ENCODE data around the gene CEP85L.

CEP85L gene

GRCh38 chr6:118618676-118619377, 32.6 kb downstream of the CEP85L start:
- peak; percentile 76 for DNase-seq

DNA sequence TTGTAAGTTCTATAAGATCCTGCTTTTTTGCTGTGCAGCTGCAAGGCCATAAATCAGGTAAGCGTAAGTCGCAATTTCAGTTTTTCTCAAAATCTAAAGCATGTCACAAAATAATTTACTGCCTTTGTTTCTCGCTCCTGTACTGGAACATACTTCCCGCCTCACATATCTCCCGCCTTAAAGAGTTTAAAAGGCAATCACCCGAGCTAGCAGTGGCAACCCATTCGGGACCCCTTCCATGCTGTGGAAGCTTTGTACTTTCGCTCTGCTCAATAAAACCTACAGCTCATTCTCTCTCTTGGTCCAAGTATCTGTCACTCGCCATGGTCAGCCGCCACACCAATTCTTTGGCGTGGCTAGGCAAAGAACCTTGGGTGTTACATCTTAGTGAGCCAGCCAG, 34.0 kb downstream of the CEP85L start:
- no peak for DNase-seq

DNA sequence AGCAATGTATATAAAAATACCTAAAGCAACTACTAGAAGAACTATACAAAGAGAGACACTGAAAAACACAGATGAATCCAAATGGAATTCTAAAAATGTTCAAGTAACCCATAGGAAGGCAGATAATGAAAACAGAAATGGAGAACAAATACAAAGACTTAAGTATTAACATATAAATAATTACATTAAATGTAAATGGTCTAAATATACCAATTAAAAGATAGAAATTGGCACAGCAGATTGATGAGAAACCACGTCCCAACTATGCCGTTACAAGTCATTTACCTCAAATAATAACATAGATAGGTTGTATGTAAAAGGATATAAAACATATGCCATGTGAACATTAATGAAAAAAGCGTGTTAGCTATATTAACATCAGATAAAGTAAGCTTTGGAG, 40.1 kb downstream of the CEP85L start:
- DNase-seq, result no peak

DNA sequence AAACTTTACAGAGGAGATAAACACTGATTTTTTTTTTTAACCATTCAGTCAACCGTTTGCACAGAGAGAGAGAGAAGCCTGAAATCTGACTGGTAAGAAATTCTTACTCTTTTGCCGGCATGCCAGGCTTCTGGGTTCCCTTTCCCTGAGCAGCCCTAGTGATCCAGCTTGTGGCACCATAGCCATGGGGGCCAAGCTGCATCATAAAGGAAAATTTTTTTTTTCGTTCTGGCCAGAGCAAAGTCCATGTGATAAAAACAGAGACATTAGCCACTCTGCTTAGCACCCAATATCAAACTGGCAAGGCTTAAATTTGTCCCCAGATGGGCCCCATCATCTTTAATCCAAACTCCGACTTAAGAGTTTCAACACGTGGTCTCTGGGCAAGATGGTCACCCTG, 44.5 kb downstream of the CEP85L start:
- no peak for DNase-seq

GRCh38 chr6:118606268-118606667, 45.1 kb downstream of the CEP85L start:
- DNase-seq, result no peak

- no peak for DNase-seq
Observed at GRCh38 chr6:118603372-118603771, 48.0 kb downstream of the CEP85L start.

- no peak for DNase-seq
Observed at GRCh38 chr6:118602300-118602699, 49.1 kb downstream of the CEP85L start.

- DNase-seq, result no peak
Observed at GRCh38 chr6:118598324-118598723, 53.1 kb downstream of the CEP85L start.

DNA sequence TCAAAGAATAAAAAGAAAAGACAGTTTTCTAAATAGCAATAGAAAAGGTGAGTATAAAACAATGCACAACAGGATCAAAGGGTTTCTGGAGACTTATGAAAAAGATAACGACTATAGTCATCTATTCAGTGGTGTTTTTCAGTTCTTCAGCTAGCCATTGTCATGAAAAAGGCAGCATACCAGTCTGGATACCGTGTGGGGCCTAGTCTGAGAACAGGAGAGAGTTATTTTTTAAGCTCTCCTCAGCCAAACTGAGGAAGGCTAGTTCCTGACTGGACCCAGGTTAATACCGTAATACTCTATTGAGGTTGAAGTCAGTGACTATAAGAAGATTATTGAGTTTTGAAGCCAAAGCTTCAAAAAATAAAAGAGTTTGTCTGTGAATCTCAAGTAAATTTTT, 53.8 kb downstream of the CEP85L start:
- DNase-seq, result no peak

GRCh38 chr6:118596774-118597320, 54.5 kb downstream of the CEP85L start:
- no peak for DNase-seq

- no peak for DNase-seq
Observed at GRCh38 chr6:118594877-118595276, 56.5 kb downstream of the CEP85L start.

GRCh38 chr6:118591897-118592296, 59.5 kb downstream of the CEP85L start:
- no peak for DNase-seq

GRCh38 chr6:118589649-118590365, 61.6 kb downstream of the CEP85L start:
- DNase-seq, result no peak

DNA sequence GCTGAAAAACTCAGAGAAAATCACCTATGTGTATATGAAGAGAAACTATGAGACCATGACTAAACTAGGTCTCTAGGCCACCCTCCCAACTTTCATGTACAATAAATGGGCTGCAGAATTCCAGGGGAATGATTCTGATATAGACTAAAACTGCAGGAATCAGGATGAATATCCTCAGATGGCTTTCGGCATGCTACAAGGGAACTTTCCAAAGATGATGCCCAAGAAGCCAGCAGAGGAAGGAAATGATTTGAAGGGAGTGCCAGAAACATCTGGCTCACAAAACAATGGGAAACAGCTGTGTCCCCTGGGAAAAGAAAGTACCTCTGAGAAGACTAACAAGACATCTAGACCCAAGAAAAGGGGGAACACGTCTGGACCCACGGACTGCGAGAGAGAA, 62.2 kb downstream of the CEP85L start:
- no peak for DNase-seq

DNA sequence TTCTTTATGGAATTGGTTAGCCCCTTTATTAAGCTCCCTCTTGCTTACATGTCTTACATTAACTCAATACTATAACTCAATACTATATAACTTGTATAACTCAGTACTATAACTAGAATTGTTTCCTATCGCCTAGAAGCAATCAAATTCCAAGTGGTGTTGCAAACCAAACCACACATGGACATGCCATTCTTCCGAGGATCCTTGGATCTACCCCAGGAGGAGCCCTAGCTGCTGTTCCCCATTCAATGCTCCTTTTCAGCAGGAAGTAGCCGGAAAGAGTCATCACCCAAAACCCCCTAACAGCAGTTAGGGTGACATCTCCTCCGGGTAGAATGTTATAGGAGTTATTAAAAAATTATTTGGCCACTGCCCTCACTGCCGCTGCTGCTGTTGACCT, 62.8 kb downstream of the CEP85L start:
- no peak for DNase-seq

- DNase-seq, result no peak
Observed at GRCh38 chr6:118586746-118587485, 64.5 kb downstream of the CEP85L start.

- no peak for DNase-seq
Observed at GRCh38 chr6:118584911-118585310, 66.5 kb downstream of the CEP85L start.

DNA sequence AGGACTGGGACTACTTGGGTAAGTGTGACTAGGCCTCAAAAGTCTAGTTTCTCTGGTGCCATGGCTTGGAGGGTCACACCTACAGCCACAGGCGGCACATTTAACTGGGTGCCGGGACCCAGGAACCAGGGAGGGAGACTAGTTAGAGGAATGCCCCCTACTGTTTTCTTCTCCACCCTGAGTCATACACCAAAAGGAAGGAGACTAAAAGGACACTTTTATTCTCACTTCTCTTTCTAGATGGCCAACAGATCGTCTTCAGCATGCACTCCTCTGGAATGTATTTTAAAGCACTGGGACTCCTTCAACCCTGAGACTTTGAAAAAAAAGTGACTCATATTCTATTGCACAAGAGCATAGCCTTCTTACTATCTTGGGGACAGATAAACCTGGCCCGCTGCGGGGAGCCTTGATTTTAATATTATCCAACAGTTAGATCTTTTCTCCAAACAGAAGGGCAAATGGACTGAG, 69.9 kb downstream of the CEP85L start:
- DNase-seq, result no peak

- DNase-seq, result peak; percentile 18
Observed at GRCh38 chr6:118580585-118581419, 70.6 kb downstream of the CEP85L start.

DNA sequence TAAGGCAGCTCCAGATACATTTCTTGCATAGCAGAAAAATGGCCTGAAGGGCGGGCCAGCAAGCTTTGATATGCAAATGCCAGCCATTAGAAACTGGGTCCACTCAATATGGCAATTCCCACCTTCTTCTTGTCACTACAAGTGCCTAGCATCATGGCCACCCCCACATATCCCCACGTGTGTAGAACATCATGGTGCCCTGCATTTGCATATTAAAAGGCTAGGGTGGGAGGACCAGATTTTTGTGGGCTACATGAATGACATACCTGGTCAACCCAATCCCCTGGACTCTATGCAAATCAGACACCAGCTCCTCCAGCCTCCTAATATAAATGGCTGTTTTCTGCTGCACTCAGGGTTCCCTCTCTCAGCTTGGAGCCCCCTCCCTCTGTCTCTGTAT, 71.6 kb downstream of the CEP85L start:
- DNase-seq, result no peak

DNA sequence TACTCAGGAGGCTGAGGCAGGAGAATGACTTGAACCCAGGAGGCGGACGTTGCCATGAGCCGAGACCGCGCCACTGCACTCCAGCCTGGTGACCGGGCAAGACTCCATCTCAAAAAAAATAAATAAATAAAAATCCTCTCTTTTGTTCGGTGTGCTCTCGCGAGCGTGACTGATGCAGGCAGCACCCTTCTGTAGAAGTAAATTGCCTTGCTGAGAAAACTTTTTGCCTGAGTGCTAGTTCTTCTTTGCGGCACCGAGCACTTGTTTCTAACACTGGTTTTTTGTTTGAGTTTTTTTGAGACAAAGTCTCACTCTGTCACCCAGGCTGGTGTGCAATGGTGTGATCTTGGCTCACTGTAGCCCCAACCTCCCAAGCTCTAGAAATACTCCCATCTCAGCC, 72.8 kb downstream of the CEP85L start:
- no peak for DNase-seq

DNA sequence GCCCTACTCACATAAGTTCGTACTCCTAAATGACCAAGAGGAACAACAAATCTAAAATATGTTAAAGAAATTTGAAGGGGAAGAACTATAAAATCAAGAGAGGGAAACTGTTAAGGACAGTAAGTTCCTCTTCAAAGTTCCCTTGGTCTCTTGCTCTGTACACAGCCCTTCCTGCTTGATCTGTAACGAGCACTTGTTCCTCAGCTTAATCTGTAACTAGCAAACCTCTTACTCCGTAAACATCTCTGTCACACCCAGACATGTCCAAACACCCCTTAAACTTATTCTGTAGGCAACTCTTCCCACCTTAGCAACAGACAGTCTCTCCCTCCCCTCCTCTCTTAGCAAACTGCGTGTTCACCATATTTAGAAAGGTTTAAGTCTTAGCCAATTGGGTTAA, 73.4 kb downstream of the CEP85L start:
- no peak for DNase-seq

Measured in CD4-positive, alpha-beta T cell treated with Interleukin-6 for 4 hours (primary cell).